AG09319 (cell line): ENCODE results near the gene TSPY2.
"Not testable (repeated sequence)": the region's sequence is repeated elsewhere in the genome, so short reads cannot be mapped to it uniquely, and the experiment has no call there.

Source experiments
- DNase-seq: peaks from one replicate; pipeline ENCODE4 v3.0.0-alpha.2; 2010; ENCODE audit warnings: low read depth; ENCODE audit errors: extremely low read depth

Gene TSPY2, protein sequence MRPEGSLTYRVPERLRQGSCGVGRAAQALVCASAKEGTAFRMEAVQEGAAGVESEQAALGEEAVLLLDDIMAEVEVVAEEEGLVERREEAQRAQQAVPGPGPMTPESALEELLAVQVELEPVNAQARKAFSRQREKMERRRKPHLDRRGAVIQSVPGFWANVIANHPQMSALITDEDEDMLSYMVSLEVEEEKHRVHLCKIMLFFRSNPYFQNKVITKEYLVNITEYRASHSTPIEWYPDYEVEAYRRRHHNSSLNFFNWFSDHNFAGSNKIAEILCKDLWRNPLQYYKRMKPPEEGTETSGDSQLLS

GRCh38 chrY:6245923-6246322 is at the start of gene TSPY2:
Gene TSPY2, plus strand, starts transcription at chrY:6246223. Its CDS starts 46 bp downstream, at chrY:6246269.
- DNase-seq: not testable (repeated sequence)

GRCh38 chrY:6209565-6209964 is 36.5 kb upstream of the TSPY2 start:
- DNase-seq: not testable (repeated sequence)

- not testable (repeated sequence) for DNase-seq
These were observed 29.0 kb upstream of the TSPY2 start for GRCh38 chrY:6217045-6217444.

DNA sequence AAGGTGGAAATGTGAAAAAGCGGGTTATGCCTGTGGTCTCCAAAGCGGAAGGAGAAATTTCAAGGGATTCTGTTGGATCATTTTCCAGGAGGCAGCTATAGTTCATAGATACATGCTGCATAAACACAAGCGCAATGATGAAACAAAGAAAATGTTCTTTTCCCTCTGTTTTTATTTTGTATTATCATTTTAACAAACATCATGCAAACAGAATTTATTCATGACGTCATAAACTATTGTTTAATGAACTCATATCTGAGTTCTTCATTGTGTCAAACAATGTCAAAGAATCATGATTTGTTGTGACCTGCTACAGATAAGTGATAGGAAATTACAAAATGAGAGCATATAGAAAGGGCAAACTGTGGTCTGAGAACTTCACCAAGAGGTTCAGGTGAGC is 23.8 kb downstream of the TSPY2 start:
- not testable (repeated sequence) for DNase-seq
